HEK293 (cell line): Measurements from ENCODE around the gene CCDC50.
A peak's percentile ranks its signal among the peaks of the same experiment; 100 is the strongest.

ENCODE experiments used
- HOXC10 ChIP-seq: sonication (generic); formaldehyde crosslinking; IDR thresholded peaks from 2 replicates; pipeline ENCODE4 v1.8.1; 2023; ENCODE audit warnings: mild to moderate bottlenecking, missing genetic modification reagents
- KLF1 ChIP-seq: fragments of 450-650 bp; formaldehyde crosslinking; IDR thresholded peaks from 2 replicates; pipeline ENCODE4 v1.5.1; 2016; ENCODE audit warnings: missing biosample characterization, missing genetic modification characterization
- KLF10 ChIP-seq: fragments of 450-650 bp; IDR thresholded peaks from 2 replicates; pipeline ENCODE4 v1.5.1; 2018; ENCODE audit warnings: missing biosample characterization, mild to moderate bottlenecking, missing genetic modification characterization
- KLF9 ChIP-seq: fragments of 450-650 bp; formaldehyde crosslinking; IDR thresholded peaks from 2 replicates; pipeline ENCODE4 v1.5.1; 2016; ENCODE audit warnings: missing biosample characterization, missing genetic modification characterization, low read depth
- PATZ1 ChIP-seq: fragments of 450-650 bp; formaldehyde crosslinking; IDR thresholded peaks from 2 replicates; pipeline ENCODE4 v1.5.1; 2016; ENCODE audit warnings: missing biosample characterization, missing genetic modification characterization
- REPIN1 ChIP-seq: fragments of 450-650 bp; formaldehyde crosslinking; IDR thresholded peaks from 2 replicates; pipeline ENCODE4 v1.5.1; 2017; ENCODE audit warnings: missing biosample characterization, missing genetic modification characterization, low read depth
- REST ChIP-seq: fragments of 450-650 bp; formaldehyde crosslinking; IDR thresholded peaks from 2 replicates; pipeline ENCODE4 v1.5.1; 2016; ENCODE audit warnings: missing biosample characterization, missing genetic modification characterization
- ZFHX2 ChIP-seq: fragments of 450-650 bp; formaldehyde crosslinking; conservative IDR thresholded peaks from 2 replicates; pipeline ENCODE4 v1.5.1; 2016; ENCODE audit warnings: missing biosample characterization, missing genetic modification characterization
- ZNF114 ChIP-seq: fragments of 450-650 bp; formaldehyde crosslinking; IDR thresholded peaks from 2 replicates; pipeline ENCODE4 v1.5.0; 2017; ENCODE audit warnings: missing biosample characterization, missing genetic modification characterization
- ZNF146 ChIP-seq: fragments of 450-650 bp; formaldehyde crosslinking; IDR thresholded peaks from 2 replicates; pipeline ENCODE4 v1.5.1; 2016; ENCODE audit warnings: missing biosample characterization, missing genetic modification characterization
- ZNF202 ChIP-seq: fragments of 450-650 bp; formaldehyde crosslinking; IDR thresholded peaks from 2 replicates; pipeline ENCODE4 v1.5.1; 2016; ENCODE audit warnings: missing biosample characterization, missing genetic modification characterization, borderline replicate concordance
- ZNF335 ChIP-seq: fragments of 450-650 bp; formaldehyde crosslinking; conservative IDR thresholded peaks from 2 replicates; pipeline ENCODE4 v1.5.1; 2016; ENCODE audit warnings: missing biosample characterization, missing genetic modification characterization
- ZNF394 ChIP-seq: fragments of 450-650 bp; formaldehyde crosslinking; IDR thresholded peaks from 2 replicates; pipeline ENCODE4 v1.5.1; 2016; ENCODE audit warnings: missing biosample characterization, missing genetic modification characterization, mild to moderate bottlenecking, moderate library complexity, borderline replicate concordance
- ZNF449 ChIP-seq: fragments of 450-650 bp; formaldehyde crosslinking; IDR thresholded peaks from 2 replicates; pipeline ENCODE4 v1.5.1; 2017; ENCODE audit warnings: missing biosample characterization, mild to moderate bottlenecking, missing genetic modification characterization, moderate library complexity
- ZNF514 ChIP-seq: fragments of 450-650 bp; formaldehyde crosslinking; IDR thresholded peaks from 2 replicates; pipeline ENCODE4 v1.5.1; 2016; ENCODE audit warnings: missing biosample characterization, missing genetic modification characterization
- ZNF521 ChIP-seq: fragments of 450-650 bp; formaldehyde crosslinking; IDR thresholded peaks from 2 replicates; pipeline ENCODE4 v1.5.1; 2017; ENCODE audit warnings: missing biosample characterization, mild to moderate bottlenecking, missing genetic modification characterization
- ZNF548 ChIP-seq: fragments of 450-650 bp; formaldehyde crosslinking; IDR thresholded peaks from 2 replicates; pipeline ENCODE4 v1.5.1; 2016; ENCODE audit warnings: missing biosample characterization, missing genetic modification characterization
- ZNF571 ChIP-seq: fragments of 450-650 bp; formaldehyde crosslinking; IDR thresholded peaks from 2 replicates; pipeline ENCODE4 v1.5.0; 2017; ENCODE audit warnings: missing biosample characterization, missing genetic modification characterization
- ZNF610 ChIP-seq: fragments of 450-650 bp; formaldehyde crosslinking; IDR thresholded peaks from 2 replicates; pipeline ENCODE4 v1.5.1; 2016; ENCODE audit warnings: missing biosample characterization, missing genetic modification characterization, borderline replicate concordance
- ZNF645 ChIP-seq: fragments of 450-650 bp; formaldehyde crosslinking; IDR thresholded peaks from 2 replicates; pipeline ENCODE4; 2016; ENCODE audit warnings: missing biosample characterization, missing genetic modification characterization
- ZNF704 ChIP-seq: fragments of 450-650 bp; formaldehyde crosslinking; IDR thresholded peaks from 2 replicates; pipeline ENCODE4 v1.5.1; 2016; ENCODE audit warnings: missing biosample characterization, missing genetic modification characterization
- ZNF747 ChIP-seq: fragments of 450-650 bp; formaldehyde crosslinking; IDR thresholded peaks from 2 replicates; pipeline ENCODE4 v1.5.1; 2016; ENCODE audit warnings: missing biosample characterization, missing genetic modification characterization
- ZNF776 ChIP-seq: fragments of 450-650 bp; formaldehyde crosslinking; IDR thresholded peaks from 2 replicates; pipeline ENCODE4 v1.5.0; 2017; ENCODE audit warnings: missing biosample characterization, missing genetic modification characterization, borderline replicate concordance
- ZNF792 ChIP-seq: fragments of 450-650 bp; formaldehyde crosslinking; IDR thresholded peaks from 2 replicates; pipeline ENCODE4 v1.5.1; 2016; ENCODE audit warnings: missing biosample characterization, missing genetic modification characterization
- TF ChIP-seq, protein P1 (sequence below): fragments of 450-650 bp; formaldehyde crosslinking; IDR thresholded peaks from 2 replicates; pipeline ENCODE4 v1.5.1; 2016; ENCODE audit warnings: missing biosample characterization, missing genetic modification characterization

CCDC50 gene

GRCh38 chr3:191329654-191330529, 698 bp downstream of the CCDC50 start, which contains the start of gene UTS2B (continued):
- TF ChIP-seq ZNF514 (no peak), ZNF645 (tag by site-specific recombination) (no peak), REST (tag by site-specific recombination) (no peak), ZNF792 (tag by site-specific recombination) (no peak), ZNF704 (tag by site-specific recombination) (no peak), KLF10 (no peak), ZNF521 (tag by site-specific recombination) (no peak), ZNF394 (no peak), ZNF202 (tag by site-specific recombination) (no peak), KLF9 (tag by site-specific recombination) (no peak), ZNF747 (tag by site-specific recombination) (no peak), ZNF571 (tag by site-specific recombination) (no peak), ZNF335 (tag by site-specific recombination) (peak; percentile 50), ZNF146 (tag by site-specific recombination) (no peak), ZNF449 (tag by site-specific recombination) (no peak), ZNF548 (tag by site-specific recombination) (no peak), ZFHX2 (tag by site-specific recombination) (peak; percentile 39), PATZ1 (no peak), ZNF610 (tag by site-specific recombination) (no peak), ZNF776 (no peak), HOXC10 (no peak), REPIN1 (no peak), KLF1 (tag by site-specific recombination) (peak; percentile 79), ZNF114 (tag by site-specific recombination) (no peak)
- TF ChIP-seq, protein P1, sequence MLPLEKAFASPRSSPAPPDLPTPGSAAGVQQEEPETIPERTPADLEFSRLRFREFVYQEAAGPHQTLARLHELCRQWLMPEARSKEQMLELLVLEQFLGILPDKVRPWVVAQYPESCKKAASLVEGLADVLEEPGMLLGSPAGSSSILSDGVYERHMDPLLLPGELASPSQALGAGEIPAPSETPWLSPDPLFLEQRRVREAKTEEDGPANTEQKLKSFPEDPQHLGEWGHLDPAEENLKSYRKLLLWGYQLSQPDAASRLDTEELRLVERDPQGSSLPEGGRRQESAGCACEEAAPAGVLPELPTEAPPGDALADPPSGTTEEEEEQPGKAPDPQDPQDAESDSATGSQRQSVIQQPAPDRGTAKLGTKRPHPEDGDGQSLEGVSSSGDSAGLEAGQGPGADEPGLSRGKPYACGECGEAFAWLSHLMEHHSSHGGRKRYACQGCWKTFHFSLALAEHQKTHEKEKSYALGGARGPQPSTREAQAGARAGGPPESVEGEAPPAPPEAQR (tag by site-specific recombination), result no peak
